ENCODE data around the gene PAK1. TPM values are rescaled to one million over a fixed set of nuclear protein-coding genes. Genes with fewer than 3 reads are reported as not detected.

Gene PAK1
- polyA plus RNA-seq, 1 experiment, result 62.3 TPM

DNA sequence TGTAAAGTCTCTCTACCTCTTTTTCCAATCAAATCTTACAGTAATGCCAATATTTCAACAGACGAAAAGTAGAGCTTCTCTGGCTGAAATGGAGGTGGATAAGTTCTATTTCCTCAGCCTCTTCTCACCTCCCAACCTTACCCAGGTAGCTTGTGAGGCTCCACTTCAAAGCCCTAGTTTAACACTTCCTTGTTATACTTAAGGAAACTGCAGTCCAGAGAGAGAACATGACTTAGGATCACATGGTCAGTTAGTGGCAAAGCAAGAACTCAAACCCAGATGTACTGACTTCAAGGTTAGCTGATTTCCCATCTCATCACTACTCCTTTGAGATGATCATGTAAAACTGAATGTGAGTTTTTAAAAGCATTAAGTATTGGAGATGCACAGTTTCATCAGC is 32.5 kb downstream of the PAK1 start:
- DNase-seq (ENCODE audit: low read depth), result no peak
- ChIA-PET POLR2A (no interaction called here), CTCF (interaction anchor here (0.8 to 1.3 kb wide), 4 partner anchors 11 to 314 kb away, joined by 3 to 4 read pairs (median 3); no protein-coding TSS in a partner anchor)
- TF ChIP-seq, protein P1, sequence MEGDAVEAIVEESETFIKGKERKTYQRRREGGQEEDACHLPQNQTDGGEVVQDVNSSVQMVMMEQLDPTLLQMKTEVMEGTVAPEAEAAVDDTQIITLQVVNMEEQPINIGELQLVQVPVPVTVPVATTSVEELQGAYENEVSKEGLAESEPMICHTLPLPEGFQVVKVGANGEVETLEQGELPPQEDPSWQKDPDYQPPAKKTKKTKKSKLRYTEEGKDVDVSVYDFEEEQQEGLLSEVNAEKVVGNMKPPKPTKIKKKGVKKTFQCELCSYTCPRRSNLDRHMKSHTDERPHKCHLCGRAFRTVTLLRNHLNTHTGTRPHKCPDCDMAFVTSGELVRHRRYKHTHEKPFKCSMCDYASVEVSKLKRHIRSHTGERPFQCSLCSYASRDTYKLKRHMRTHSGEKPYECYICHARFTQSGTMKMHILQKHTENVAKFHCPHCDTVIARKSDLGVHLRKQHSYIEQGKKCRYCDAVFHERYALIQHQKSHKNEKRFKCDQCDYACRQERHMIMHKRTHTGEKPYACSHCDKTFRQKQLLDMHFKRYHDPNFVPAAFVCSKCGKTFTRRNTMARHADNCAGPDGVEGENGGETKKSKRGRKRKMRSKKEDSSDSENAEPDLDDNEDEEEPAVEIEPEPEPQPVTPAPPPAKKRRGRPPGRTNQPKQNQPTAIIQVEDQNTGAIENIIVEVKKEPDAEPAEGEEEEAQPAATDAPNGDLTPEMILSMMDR (IDR thresholded peaks at IDR 0.05; ENCODE audit: insufficient read depth, low read depth, low read length), result no peak
- Histone ChIP-seq H3K4me3 (ENCODE audit: low read depth, low read length) (no peak overlapping the region), H3K27me3 (ENCODE audit: control insufficient read depth, insufficient read depth, low read length) (peaks cover 7% of the 10 kb centered on the region), H3K36me3 (ENCODE audit: control insufficient read depth, insufficient read depth, low read length) (no peaks in the 10 kb centered on the region)

DNA sequence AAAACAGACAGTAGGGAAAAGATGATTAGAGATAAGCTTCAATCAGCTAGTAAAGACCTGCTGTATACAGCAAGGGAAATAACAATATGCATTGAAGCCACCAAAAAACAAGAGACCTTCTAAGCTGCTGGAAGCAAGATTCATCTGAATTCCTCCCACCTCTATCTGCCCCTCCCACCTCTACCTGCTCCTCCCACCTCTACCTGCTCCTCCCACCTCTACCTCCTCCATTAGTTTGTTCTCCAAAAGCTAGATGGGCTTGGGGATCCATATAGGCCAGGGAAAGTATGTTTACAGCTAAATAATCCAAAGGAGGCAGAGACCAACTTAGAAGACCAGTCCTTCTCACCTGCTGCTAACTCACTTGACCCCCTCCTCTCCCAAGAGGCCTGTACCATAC is 33.2 kb downstream of the PAK1 start:
- no peaks in the 10 kb centered on the region for H3K36me3 ChIP-seq (ENCODE audit: control insufficient read depth, insufficient read depth, low read length)
- ChIA-PET POLR2A (no interaction called here), CTCF (interaction anchor here (0.8 to 1.0 kb wide), 3 partner anchors 10 to 313 kb away, joined by 3 to 4 read pairs (median 3); no protein-coding TSS in a partner anchor)
- no peak for DNase-seq (ENCODE audit: low read depth)
- peaks cover 7% of the 10 kb centered on the region for H3K27me3 ChIP-seq (ENCODE audit: control insufficient read depth, insufficient read depth, low read length)
- H3K4me3 ChIP-seq (ENCODE audit: low read depth, low read length), result no peak overlapping the region
- TF ChIP-seq, protein P1 (IDR thresholded peaks at IDR 0.05; ENCODE audit: insufficient read depth, low read depth, low read length), result no peak

DNA sequence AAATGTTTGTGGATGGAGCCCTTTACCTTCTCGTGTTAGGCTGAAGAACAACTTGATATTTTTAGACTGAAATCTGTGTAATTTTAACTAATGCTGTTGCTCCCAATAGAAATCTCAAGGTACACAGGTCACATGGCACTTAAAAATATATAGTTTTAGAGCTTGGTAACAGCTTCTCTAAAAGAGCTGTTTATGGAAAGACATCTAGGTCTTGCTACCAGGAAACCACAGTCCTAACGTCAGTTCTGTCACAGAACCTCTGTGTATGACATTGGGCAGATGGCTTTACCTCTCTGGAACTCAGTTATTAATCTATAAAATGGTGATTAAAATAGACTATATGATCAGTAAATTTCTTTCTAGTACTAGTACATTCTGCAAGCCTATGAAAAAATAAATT is 35.4 kb downstream of the PAK1 start:
- ChIA-PET CTCF (no interaction called here), POLR2A (no interaction called here)
- Histone ChIP-seq H3K4me3 (ENCODE audit: low read depth, low read length) (no peak overlapping the region), H3K27me3 (ENCODE audit: control insufficient read depth, insufficient read depth, low read length) (peaks cover 7% of the 10 kb centered on the region), H3K36me3 (ENCODE audit: control insufficient read depth, insufficient read depth, low read length) (no peaks in the 10 kb centered on the region)
- no peak for DNase-seq (ENCODE audit: low read depth)
- TF ChIP-seq, protein P1 (IDR thresholded peaks at IDR 0.05; ENCODE audit: insufficient read depth, low read depth, low read length), result no peak

DNA sequence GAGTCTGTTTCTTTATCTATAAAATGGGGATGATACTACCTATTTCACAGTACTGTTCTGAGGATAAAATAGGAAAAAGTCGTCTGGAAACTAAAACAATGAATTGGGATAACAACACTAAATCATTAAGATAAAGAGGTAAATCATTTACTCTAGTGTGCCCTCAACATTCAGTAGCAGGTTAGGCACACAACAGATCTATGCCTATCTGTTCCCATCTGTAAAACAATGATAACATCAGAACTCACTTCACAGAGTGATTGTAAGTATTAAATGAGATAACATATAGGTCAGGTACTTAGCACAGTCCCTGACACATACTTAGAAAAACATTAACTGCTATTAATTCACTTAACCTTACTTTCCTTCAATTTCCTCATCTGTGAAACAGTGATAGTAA is 36.9 kb downstream of the PAK1 start:
- TF ChIP-seq, protein P1 (IDR thresholded peaks at IDR 0.05; ENCODE audit: insufficient read depth, low read depth, low read length), result no peak
- CTCF ChIA-PET, result no interaction called here
- no peak overlapping the region for H3K4me3 ChIP-seq (ENCODE audit: low read depth, low read length)
- POLR2A ChIA-PET, result no interaction called here
- peaks cover 4% of the 10 kb centered on the region for H3K27me3 ChIP-seq (ENCODE audit: control insufficient read depth, insufficient read depth, low read length)
- H3K36me3 ChIP-seq (ENCODE audit: control insufficient read depth, insufficient read depth, low read length), result no peaks in the 10 kb centered on the region
- DNase-seq (ENCODE audit: low read depth), result no peak

- TF ChIP-seq, protein P1 (IDR thresholded peaks at IDR 0.05; ENCODE audit: insufficient read depth, low read depth, low read length), result no peak
- DNase-seq (ENCODE audit: low read depth), result no peak
- H3K4me3 ChIP-seq (ENCODE audit: low read depth, low read length), result no peak overlapping the region
- ChIA-PET CTCF (no interaction called here), POLR2A (no interaction called here)
- H3K27me3 ChIP-seq (ENCODE audit: control insufficient read depth, insufficient read depth, low read length), result peaks cover 4% of the 10 kb centered on the region
- H3K36me3 ChIP-seq (ENCODE audit: control insufficient read depth, insufficient read depth, low read length), result no peaks in the 10 kb centered on the region
Observed at GRCh38 chr11:77436506-77436905, 37.4 kb downstream of the PAK1 start.
